HG02938 (cell line): ENCODE results near the gene SLC35B1.

Experiments used
- ATAC-seq: cut with Tn5 transposase; IDR thresholded peaks from one replicate; pipeline ENCODE4 v1.9.1; 2021; ENCODE audit warnings: mild to moderate bottlenecking, moderate library complexity; ENCODE audit not compliant: unreplicated experiment

SLC35B1 gene

GRCh38 chr17:49700960-49701359 is 6.8 kb downstream of the SLC35B1 start:
- no peak for ATAC-seq

GRCh38 chr17:49699966-49700575 is 7.7 kb downstream of the SLC35B1 start:
- ATAC-seq = no peak

GRCh38 chr17:49698005-49698404 is 9.8 kb downstream of the SLC35B1 start:
- no peak for ATAC-seq

GRCh38 chr17:49696233-49696761 is 11.5 kb downstream of the SLC35B1 start:
- no peak for ATAC-seq

GRCh38 chr17:49695698-49696232 is 12.0 kb downstream of the SLC35B1 start:
- ATAC-seq = no peak

- no peak for ATAC-seq
Measured at GRCh38 chr17:49694847-49695697, 12.7 kb downstream of the SLC35B1 start.

- no peak for ATAC-seq
Measured at GRCh38 chr17:49692751-49693150, 15.0 kb downstream of the SLC35B1 start.

GRCh38 chr17:49691677-49692191 is 16.0 kb downstream of the SLC35B1 start:
- ATAC-seq = no peak

- ATAC-seq = no peak
Measured at GRCh38 chr17:49691086-49691676, 16.6 kb downstream of the SLC35B1 start.

- no peak for ATAC-seq
Measured at GRCh38 chr17:49690256-49690655, 17.5 kb downstream of the SLC35B1 start.

- no peak for ATAC-seq
Measured at GRCh38 chr17:49688848-49689247, 18.9 kb downstream of the SLC35B1 start.

GRCh38 chr17:49687878-49688491 is 19.8 kb downstream of the SLC35B1 start:
- no peak for ATAC-seq

GRCh38 chr17:49681106-49681979 is 26.4 kb downstream of the SLC35B1 start:
- no peak for ATAC-seq

GRCh38 chr17:49680314-49680713 is 27.4 kb downstream of the SLC35B1 start:
- ATAC-seq = no peak

- peak; percentile 64 for ATAC-seq
Measured at GRCh38 chr17:49677933-49678847, 29.6 kb downstream of the SLC35B1 start, which contains the start of gene SPOP. SPOP (minus strand) TSS chr17:49678097; CDS start chr17:49622810, 55,287 bp downstream.

GRCh38 chr17:49677134-49677932 is 30.4 kb downstream of the SLC35B1 start:
- peak; percentile 35 for ATAC-seq

- ATAC-seq = peak; percentile 67
Measured at GRCh38 chr17:49676276-49676868, 31.4 kb downstream of the SLC35B1 start.
